GM12864 (cell line): Measurements from ENCODE around the gene SNX4.

Experiments used
- DNase-seq: peaks from one replicate; pipeline ENCODE4 v3.0.0-alpha.2; 2011; ENCODE audit warnings: low read depth
- H3K4me3 ChIP-seq: 2 replicates; pipeline ENCODE4 v1.5.1; 2011; ENCODE audit warnings: mild to moderate bottlenecking, low read depth, low read length, control low read depth
- CTCF ChIP-seq: IDR thresholded peaks from 2 replicates; pipeline ENCODE4 v1.5.1; 2011; ENCODE audit warnings: low read depth, mild to moderate bottlenecking, moderate library complexity, low read length, control low read depth, inconsistent platforms; ENCODE audit errors: missing control alignments

The SNX4 gene

GRCh38 chr3:125513490-125514115, 6.4 kb downstream of the SNX4 start:
- H3K4me3 ChIP-seq, result no peak overlapping the region
- no peak for TF ChIP-seq CTCF
- DNase-seq, result no peak

GRCh38 chr3:125512135-125512920, 7.7 kb downstream of the SNX4 start:
- no peak for TF ChIP-seq CTCF
- peak; percentile 44 for DNase-seq
- no peak overlapping the region for H3K4me3 ChIP-seq

- H3K4me3 ChIP-seq, result no peak overlapping the region
- DNase-seq, result no peak
- no peak for TF ChIP-seq CTCF
These were observed 8.4 kb downstream of the SNX4 start for GRCh38 chr3:125511420-125512118.

GRCh38 chr3:125507128-125507527, 12.9 kb downstream of the SNX4 start:
- H3K4me3 ChIP-seq, result no peak overlapping the region
- DNase-seq, result no peak
- TF ChIP-seq CTCF, result no peak

- DNase-seq, result no peak
- no peak for TF ChIP-seq CTCF
- no peak overlapping the region for H3K4me3 ChIP-seq
These were observed 21.4 kb downstream of the SNX4 start for GRCh38 chr3:125498630-125499029.

GRCh38 chr3:125496701-125497100, 23.3 kb downstream of the SNX4 start:
- no peak for DNase-seq
- no peak for TF ChIP-seq CTCF

More at GRCh38 chr3:125496701-125497100, 23.3 kb downstream of the SNX4 start:
- H3K4me3 ChIP-seq, result no peak overlapping the region
